ENCODE data around the gene BRSK2. TPM values are rescaled to one million over a fixed set of nuclear protein-coding genes. Genes with fewer than 3 reads are reported as not detected.

BRSK2 gene
- total RNA-seq, 1 donor from 2014 or later: 9.3 TPM

GRCh38 chr11:1436468-1437039, 46.8 kb downstream of the BRSK2 start:
- no peak for DNase-seq (ENCODE audit: low spot score in 2 of 2)
- no peaks in the 10 kb centered on the region for H3K4me1 ChIP-seq
- no peak overlapping the region for H3K4me3 ChIP-seq
- TF ChIP-seq, protein P1, sequence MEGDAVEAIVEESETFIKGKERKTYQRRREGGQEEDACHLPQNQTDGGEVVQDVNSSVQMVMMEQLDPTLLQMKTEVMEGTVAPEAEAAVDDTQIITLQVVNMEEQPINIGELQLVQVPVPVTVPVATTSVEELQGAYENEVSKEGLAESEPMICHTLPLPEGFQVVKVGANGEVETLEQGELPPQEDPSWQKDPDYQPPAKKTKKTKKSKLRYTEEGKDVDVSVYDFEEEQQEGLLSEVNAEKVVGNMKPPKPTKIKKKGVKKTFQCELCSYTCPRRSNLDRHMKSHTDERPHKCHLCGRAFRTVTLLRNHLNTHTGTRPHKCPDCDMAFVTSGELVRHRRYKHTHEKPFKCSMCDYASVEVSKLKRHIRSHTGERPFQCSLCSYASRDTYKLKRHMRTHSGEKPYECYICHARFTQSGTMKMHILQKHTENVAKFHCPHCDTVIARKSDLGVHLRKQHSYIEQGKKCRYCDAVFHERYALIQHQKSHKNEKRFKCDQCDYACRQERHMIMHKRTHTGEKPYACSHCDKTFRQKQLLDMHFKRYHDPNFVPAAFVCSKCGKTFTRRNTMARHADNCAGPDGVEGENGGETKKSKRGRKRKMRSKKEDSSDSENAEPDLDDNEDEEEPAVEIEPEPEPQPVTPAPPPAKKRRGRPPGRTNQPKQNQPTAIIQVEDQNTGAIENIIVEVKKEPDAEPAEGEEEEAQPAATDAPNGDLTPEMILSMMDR (IDR thresholded peaks at IDR 0.05): no peak
- intact Hi-C loops (cut with DNase I): no loop called here
- no peaks in the 10 kb centered on the region for H3K9me3 ChIP-seq
- no peak overlapping the region for H3K27ac ChIP-seq
- H3K36me3 ChIP-seq: no peaks in the 10 kb centered on the region
- H3K27me3 ChIP-seq: no peaks in the 10 kb centered on the region

DNA sequence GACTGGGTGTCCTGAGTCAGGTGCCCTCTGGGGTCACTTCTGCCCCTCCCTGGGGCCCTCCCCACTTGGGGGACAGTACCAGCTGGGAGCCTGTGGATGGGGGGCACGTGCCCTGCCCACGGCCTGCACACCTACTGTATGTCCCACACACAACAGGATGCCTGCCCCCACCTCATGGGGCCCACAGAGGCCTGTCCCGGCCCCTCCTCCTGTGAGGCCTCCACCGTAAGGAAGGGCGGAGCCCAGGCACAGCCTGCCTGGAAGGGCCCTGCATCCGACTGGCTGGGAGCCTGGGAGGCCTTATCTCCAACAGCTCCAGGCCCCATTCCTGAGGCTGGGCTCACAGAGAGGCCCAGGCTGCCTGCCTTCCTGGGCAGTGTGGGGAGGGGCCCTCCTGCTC, 47.8 kb downstream of the BRSK2 start:
- intact Hi-C loops (cut with DNase I): no loop called here
- no peaks in the 10 kb centered on the region for H3K36me3 ChIP-seq
- TF ChIP-seq, protein P1 (IDR thresholded peaks at IDR 0.05): no peak
- H3K4me3 ChIP-seq: no peak overlapping the region
- DNase-seq (ENCODE audit: low spot score in 2 of 2): no peak
- H3K27me3 ChIP-seq: peaks cover 1% of the 10 kb centered on the region
- H3K9me3 ChIP-seq: no peaks in the 10 kb centered on the region
- no peak overlapping the region for H3K27ac ChIP-seq
- H3K4me1 ChIP-seq: no peaks in the 10 kb centered on the region

GRCh38 chr11:1438261-1438966, 48.7 kb downstream of the BRSK2 start:
- H3K4me1 ChIP-seq: no peaks in the 10 kb centered on the region
- intact Hi-C loops (cut with DNase I): no loop called here
- peaks cover 4% of the 10 kb centered on the region for H3K27me3 ChIP-seq

GRCh38 chr11:1438967-1439330, 49.2 kb downstream of the BRSK2 start:
- no peak for DNase-seq (ENCODE audit: low spot score in 2 of 2)
- no peaks in the 10 kb centered on the region for H3K9me3 ChIP-seq
- peaks cover 4% of the 10 kb centered on the region for H3K27me3 ChIP-seq
- no peaks in the 10 kb centered on the region for H3K36me3 ChIP-seq
- TF ChIP-seq, protein P1 (IDR thresholded peaks at IDR 0.05): no peak
- no peak overlapping the region for H3K27ac ChIP-seq
- H3K4me3 ChIP-seq: no peak overlapping the region
- no peaks in the 10 kb centered on the region for H3K4me1 ChIP-seq
- intact Hi-C loops (cut with DNase I): no loop called here

More at GRCh38 chr11:1438261-1438966, 48.7 kb downstream of the BRSK2 start:
- Histone ChIP-seq H3K36me3 (no peaks in the 10 kb centered on the region), H3K4me3 (no peak overlapping the region), H3K9me3 (no peaks in the 10 kb centered on the region), H3K27ac (no peak overlapping the region)
- no peak for DNase-seq (ENCODE audit: low spot score in 2 of 2)
- TF ChIP-seq, protein P1 (IDR thresholded peaks at IDR 0.05): no peak

DNA sequence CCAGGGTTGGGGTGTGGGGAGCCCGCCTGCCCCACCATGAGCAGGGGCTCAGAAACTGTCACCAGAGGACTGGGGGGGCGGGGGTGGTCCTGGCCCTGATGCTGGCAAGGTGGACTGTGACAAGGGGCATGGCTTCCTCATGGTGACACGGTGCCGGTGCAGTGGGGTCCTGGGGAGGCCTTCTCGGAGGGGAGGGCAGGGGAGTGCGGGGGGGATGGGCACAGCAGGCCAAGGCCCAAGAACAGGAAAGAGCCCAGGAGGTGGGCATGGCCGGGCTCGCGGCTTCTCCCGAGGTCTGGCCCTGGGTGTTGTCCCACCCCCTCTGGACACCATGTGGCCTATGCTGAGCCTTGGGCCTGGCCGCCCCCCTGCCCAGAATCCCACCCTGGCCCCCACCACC, 49.6 kb downstream of the BRSK2 start:
- intact Hi-C loops (cut with DNase I): no loop called here
- no peak overlapping the region for H3K27ac ChIP-seq
- H3K27me3 ChIP-seq: peaks cover 4% of the 10 kb centered on the region
- no peaks in the 10 kb centered on the region for H3K9me3 ChIP-seq
- TF ChIP-seq, protein P1 (IDR thresholded peaks at IDR 0.05): no peak
- H3K36me3 ChIP-seq: no peaks in the 10 kb centered on the region
- DNase-seq (ENCODE audit: low spot score in 2 of 2): no peak
- no peaks in the 10 kb centered on the region for H3K4me1 ChIP-seq
- H3K4me3 ChIP-seq: no peak overlapping the region

Data from ascending aorta (tissue), 2 donors.